Thyroid gland (tissue), 4 donors: ENCODE results near the gene SLC22A1. TPM values are rescaled to one million over a fixed set of nuclear protein-coding genes. Genes with fewer than 3 reads are reported as not detected.
"Not testable (repeated sequence)": the region's sequence is repeated elsewhere in the genome, so short reads cannot be mapped to it uniquely, and the experiment has no call there.

ENCODE experiments used
- DNase-seq, 2 donors: peaks; one replicate each; pipeline ENCODE4 v3.0.0-alpha.2; 2019
- H3K27ac ChIP-seq, 3 donors: fragments of 200-600 bp; sonication (generic); 1 replicate in 2 of 3; 2 replicates in 1 of 3; pipeline ENCODE4 v1.5.1; 2016 to 2019; ENCODE audit warnings: mild to moderate bottlenecking in 1 of 3, moderate library complexity in 1 of 3
- H3K27me3 ChIP-seq: fragments of 200-600 bp; sonication (generic); one replicate; pipeline ENCODE4 v1.5.1; 2019
- H3K36me3 ChIP-seq, 2 donors: fragments of 200-600 bp; sonication (generic); one replicate each; pipeline ENCODE4 v1.5.1; 2016 to 2019
- H3K4me1 ChIP-seq, 2 donors: fragments of 200-600 bp; sonication (generic); one replicate each; pipeline ENCODE4 v1.5.1; 2017 to 2019
- H3K4me3 ChIP-seq, 3 donors: fragments of 200-600 bp; sonication (generic); replicated peaks in 1 of 3; 1 replicate in 2 of 3; 2 replicates in 1 of 3; pipeline ENCODE4 v1.5.1; 2016; ENCODE audit warnings: mild to moderate bottlenecking in 1 of 3
- H3K9me3 ChIP-seq: fragments of 200-600 bp; sonication (generic); one replicate; pipeline ENCODE4 v1.5.1; 2017
- CTCF ChIP-seq, 6 experiments: fragments of 200-600 bp in 3 of 6; fragments of 450-650 bp in 3 of 6; sonication (generic) in 3 of 6; IDR thresholded peaks; one replicate each; pipeline ENCODE4 v1.5.1; 2016 to 2019; ENCODE audit warnings: antibody characterized with exemption in 6 of 6, mild to moderate bottlenecking in 2 of 6, inconsistent platforms in 1 of 6, moderate library complexity in 1 of 6
- POLR2A ChIP-seq, 2 donors: fragments of 450-650 bp; IDR thresholded peaks; one replicate each; pipeline ENCODE4 v1.6.1; 2017; ENCODE audit warnings: antibody characterized with exemption in 2 of 2, mild to moderate bottlenecking in 2 of 2, moderate library complexity in 1 of 2
- WGBS, 2 donors: methylation state at CpG; one replicate each; pipeline ENCODE4 v1.1.5; 2017; 5-methylcytosine and 5-hydroxymethylcytosine counted together
- intact Hi-C: fragments of 100-400 bp; cut with DNase I; formaldehyde crosslinking; loops from one replicate; pipeline ENCODE4 v1.15.1; 2023
- total RNA-seq, 4 donors: library from RNA; depleted of rRNA; stranded (reverse); fragments of >200 nt; gene quantifications; one replicate each; pipeline ENCODE4 v1.2.3, GENCODE V29; 2016

SLC22A1 gene
- total RNA-seq, 4 donors from 2014 or later: 2.0 to 4.8 (median 3.7) TPM

DNA sequence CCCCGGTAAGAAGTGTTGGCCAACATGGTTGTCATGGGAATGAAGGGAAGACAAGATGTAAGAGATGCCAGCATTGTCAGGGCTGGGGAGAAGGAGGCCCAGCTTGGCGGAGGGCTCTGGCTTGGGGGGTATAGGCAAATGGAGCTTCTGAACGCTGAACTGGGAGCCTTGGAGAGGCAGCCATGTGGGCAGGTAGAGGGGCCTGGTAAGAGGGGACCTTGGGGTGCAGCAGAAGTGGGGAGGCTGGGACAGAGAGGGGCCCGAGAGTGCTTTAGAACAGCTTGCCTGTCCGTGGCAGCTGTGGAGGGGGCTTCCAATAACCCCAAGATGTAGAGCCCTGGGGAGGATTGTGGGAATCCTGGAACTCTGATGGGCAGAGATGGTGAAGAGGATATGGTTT is 3.0 kb downstream of the SLC22A1 start:
- no peak for DNase-seq
- H3K27me3 ChIP-seq: no peaks in the 10 kb centered on the region
- H3K36me3 ChIP-seq: no peaks in the 10 kb centered on the region
- H3K4me1 ChIP-seq: no peaks in the 10 kb centered on the region
- TF ChIP-seq CTCF (IDR thresholded peaks at IDR 0.05) (no peak), POLR2A (IDR thresholded peaks at IDR 0.05) (no peak)
- WGBS, 2 donors: 95 to 96% methylated on average over 5 of the region's 5 CpGs
- H3K9me3 ChIP-seq: no peaks in the 10 kb centered on the region
- no peak overlapping the region for H3K27ac ChIP-seq
- H3K4me3 ChIP-seq: no peak overlapping the region
- intact Hi-C loops: no loop called here

- H3K9me3 ChIP-seq, intact Hi-C loops, H3K36me3 ChIP-seq, H3K27ac ChIP-seq, H3K27me3 ChIP-seq, H3K4me1 ChIP-seq, DNase-seq, H3K4me3 ChIP-seq: not testable (repeated sequence)
- 93 to 94% methylated on average over 4 to 5 of the region's 5 CpGs for WGBS, 2 donors
These were observed 3.5 kb downstream of the SLC22A1 start for GRCh38 chr6:160125105-160125504.

- Histone ChIP-seq H3K27ac (no peak overlapping the region), H3K9me3 (no peaks in the 10 kb centered on the region), H3K36me3 (no peaks in the 10 kb centered on the region), H3K4me1 (no peaks in the 10 kb centered on the region), H3K4me3 (no peak overlapping the region), H3K27me3 (no peaks in the 10 kb centered on the region)
- DNase-seq: no peak
- WGBS, 2 donors: 92 to 95% methylated on average over 16 of the region's 16 CpGs
- TF ChIP-seq POLR2A (IDR thresholded peaks at IDR 0.05) (no peak), CTCF (IDR thresholded peaks at IDR 0.05) (no peak)
- intact Hi-C loops: no loop called here
These were observed 5.9 kb downstream of the SLC22A1 start for GRCh38 chr6:160127270-160128124.

DNA sequence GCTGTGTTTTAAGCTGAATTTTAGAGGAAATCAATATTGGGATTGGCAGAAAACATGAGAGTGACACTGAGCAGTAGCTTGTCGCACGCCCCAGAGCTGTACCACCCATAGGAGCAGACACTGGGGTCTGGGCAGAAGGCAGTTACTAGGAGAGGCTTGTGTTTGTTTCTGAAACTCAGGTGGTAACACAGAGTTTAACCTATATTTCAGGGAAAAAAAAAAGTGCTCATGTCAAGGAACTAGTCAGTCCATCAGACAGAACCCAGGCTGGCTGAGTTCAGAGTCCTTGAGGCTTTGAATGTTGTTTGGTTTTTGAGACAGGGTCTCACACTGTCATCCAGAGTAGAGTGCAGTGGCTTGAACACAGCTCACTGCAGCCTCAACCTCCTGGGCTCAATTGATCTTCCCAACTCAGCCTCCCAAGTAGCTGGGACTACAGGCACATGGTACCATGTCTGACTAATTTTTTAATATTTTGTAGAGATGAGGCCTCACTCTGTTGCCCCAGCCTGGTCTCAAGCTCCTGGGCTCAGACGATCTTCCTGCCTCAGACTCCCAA is 6.6 kb downstream of the SLC22A1 start:
- Histone ChIP-seq H3K4me3 (no peak overlapping the region), H3K36me3 (no peaks in the 10 kb centered on the region), H3K9me3 (no peaks in the 10 kb centered on the region), H3K27me3 (no peaks in the 10 kb centered on the region), H3K27ac (no peak overlapping the region), H3K4me1 (no peaks in the 10 kb centered on the region)
- DNase-seq: no peak
- intact Hi-C loops: no loop called here
- no peak for TF ChIP-seq POLR2A (IDR thresholded peaks at IDR 0.05)
- no peak for TF ChIP-seq CTCF (IDR thresholded peaks at IDR 0.05)
- WGBS, 2 donors: 93 to 94% methylated on average over 3 of the region's 3 CpGs

GRCh38 chr6:160128879-160129516 is 7.4 kb downstream of the SLC22A1 start:
- WGBS, 2 donors: 83 to 84% methylated on average over 6 of the region's 6 CpGs
- no peaks in the 10 kb centered on the region for H3K27me3 ChIP-seq
- no peaks in the 10 kb centered on the region for H3K36me3 ChIP-seq
- intact Hi-C loops: no loop called here
- TF ChIP-seq CTCF (IDR thresholded peaks at IDR 0.05) (no peak), POLR2A (IDR thresholded peaks at IDR 0.05) (no peak)
- H3K9me3 ChIP-seq: no peaks in the 10 kb centered on the region
- no peaks in the 10 kb centered on the region for H3K4me1 ChIP-seq
- DNase-seq: no peak
- H3K4me3 ChIP-seq: no peak overlapping the region
- no peak overlapping the region for H3K27ac ChIP-seq
